Chondrocyte (in vitro differentiated cells): ENCODE results near the gene CCDC8. TPM values are rescaled to one million over a fixed set of nuclear protein-coding genes. Genes with fewer than 3 reads are reported as not detected.

ENCODE experiments used
- DNase-seq: peaks from one replicate; pipeline ENCODE4 v3.0.0; 2021; ENCODE audit warnings: mixed read lengths, low spot score
- H3K27ac Mint-ChIP-seq: one replicate; pipeline ENCODE4 v1.8.0; 2021; ENCODE audit warnings: mild to moderate bottlenecking, moderate library complexity, mixed read lengths; ENCODE audit not compliant: unreplicated experiment
- H3K27me3 Mint-ChIP-seq: 2 replicates; pipeline ENCODE4 v1.8.0; 2021; ENCODE audit warnings: low read depth, mixed read lengths
- H3K36me3 Mint-ChIP-seq: 2 replicates; pipeline ENCODE4 v1.8.0; 2021; ENCODE audit warnings: low read depth, mixed read lengths
- H3K4me1 Mint-ChIP-seq: 2 replicates; pipeline ENCODE4 v1.8.0; 2021; ENCODE audit warnings: low read depth, mild to moderate bottlenecking, mixed read lengths
- H3K4me3 Mint-ChIP-seq: one replicate; pipeline ENCODE4 v1.8.0; 2021; ENCODE audit warnings: mild to moderate bottlenecking, moderate library complexity, mixed read lengths; ENCODE audit not compliant: unreplicated experiment
- H3K9me3 Mint-ChIP-seq: 2 replicates; pipeline ENCODE4 v1.8.0; 2021; ENCODE audit warnings: low read depth, mixed read lengths
- CTCF ChIP-seq: fragments of 200-600 bp; sonication (generic); IDR thresholded peaks from 2 replicates; pipeline ENCODE4 v1.5.0; 2021; ENCODE audit warnings: antibody characterized with exemption, mild to moderate bottlenecking, moderate library complexity
- total RNA-seq: library from RNA; stranded (reverse); gene quantifications from 3 replicates; pipeline ENCODE4 v1.2.1, GENCODE V29; 2021

The CCDC8 gene
- total RNA-seq, 1 donor from 2014 or later, result 39.3 TPM

- peak overlapping the region; percentile 96 for H3K27ac Mint-ChIP-seq
- H3K27me3 Mint-ChIP-seq, result no peaks in the 10 kb centered on the region
- no peak overlapping the region for H3K4me3 Mint-ChIP-seq
- H3K36me3 Mint-ChIP-seq, result peaks cover 31% of the 10 kb centered on the region
- H3K9me3 Mint-ChIP-seq, result peaks cover 5% of the 10 kb centered on the region
- TF ChIP-seq CTCF, result no peak
- DNase-seq, result peak; percentile 90
- H3K4me1 Mint-ChIP-seq, result peaks cover 42% of the 10 kb centered on the region
These were observed 21.8 kb downstream of the CCDC8 start for GRCh38 chr19:46391296-46392251.

- H3K36me3 Mint-ChIP-seq, result peaks cover 32% of the 10 kb centered on the region
- H3K27me3 Mint-ChIP-seq, result no peaks in the 10 kb centered on the region
- no peak overlapping the region for H3K4me3 Mint-ChIP-seq
- peaks cover 42% of the 10 kb centered on the region for H3K4me1 Mint-ChIP-seq
- DNase-seq, result peak; percentile 73
- peaks cover 5% of the 10 kb centered on the region for H3K9me3 Mint-ChIP-seq
- TF ChIP-seq CTCF, result no peak
- peak overlapping the region; percentile 73 for H3K27ac Mint-ChIP-seq
These were observed 22.5 kb downstream of the CCDC8 start for GRCh38 chr19:46390866-46391265.

- peaks cover 38% of the 10 kb centered on the region for H3K4me1 Mint-ChIP-seq
- peak; percentile 78 for DNase-seq
- no peak for TF ChIP-seq CTCF
- peaks cover 34% of the 10 kb centered on the region for H3K36me3 Mint-ChIP-seq
- H3K9me3 Mint-ChIP-seq, result peaks cover 5% of the 10 kb centered on the region
- H3K27ac Mint-ChIP-seq, result no peak overlapping the region
- H3K27me3 Mint-ChIP-seq, result no peaks in the 10 kb centered on the region
- no peak overlapping the region for H3K4me3 Mint-ChIP-seq
These were observed 23.1 kb downstream of the CCDC8 start for GRCh38 chr19:46390121-46390858.

GRCh38 chr19:46388311-46389095 is 24.9 kb downstream of the CCDC8 start:
- no peak overlapping the region for H3K27ac Mint-ChIP-seq
- peaks cover 29% of the 10 kb centered on the region for H3K4me1 Mint-ChIP-seq
- peaks cover 5% of the 10 kb centered on the region for H3K9me3 Mint-ChIP-seq
- DNase-seq, result peak; percentile 87
- H3K27me3 Mint-ChIP-seq, result no peaks in the 10 kb centered on the region
- no peak for TF ChIP-seq CTCF
- H3K4me3 Mint-ChIP-seq, result no peak overlapping the region
- peaks cover 45% of the 10 kb centered on the region for H3K36me3 Mint-ChIP-seq
